Activated naive CD8-positive, alpha-beta T cell treated with anti-CD3 and anti-CD28 coated beads, Interleukin-2, amount 50 U/mL, for 24 hours (primary cell): Measurements from ENCODE around the gene CCL1.

Source experiments
- ATAC-seq: fragments of 150-1000 bp; cut with Tn5 transposase; one replicate; pipeline ENCODE4 v1.10.0; 2021
- DNase-seq: peaks from one replicate; pipeline ENCODE4 v3.0.0; 2021
- H3K27ac Mint-ChIP-seq: one replicate; pipeline ENCODE4 v1.8.0; 2021; ENCODE audit warnings: mild to moderate bottlenecking, mixed read lengths
- H3K27me3 Mint-ChIP-seq: one replicate; pipeline ENCODE4 v1.8.0; 2021; ENCODE audit warnings: mixed read lengths
- H3K36me3 Mint-ChIP-seq: one replicate; pipeline ENCODE4 v1.8.0; 2021; ENCODE audit warnings: low read depth, mixed read lengths
- H3K4me1 Mint-ChIP-seq: one replicate; pipeline ENCODE4 v1.8.0; 2021; ENCODE audit warnings: mixed read lengths
- H3K4me3 Mint-ChIP-seq: one replicate; pipeline ENCODE4 v1.8.0; 2021; ENCODE audit warnings: mild to moderate bottlenecking, moderate library complexity, mixed read lengths
- H3K9me3 Mint-ChIP-seq: one replicate; pipeline ENCODE4 v1.8.0; 2021; ENCODE audit warnings: mixed read lengths

CCL1 gene

DNA sequence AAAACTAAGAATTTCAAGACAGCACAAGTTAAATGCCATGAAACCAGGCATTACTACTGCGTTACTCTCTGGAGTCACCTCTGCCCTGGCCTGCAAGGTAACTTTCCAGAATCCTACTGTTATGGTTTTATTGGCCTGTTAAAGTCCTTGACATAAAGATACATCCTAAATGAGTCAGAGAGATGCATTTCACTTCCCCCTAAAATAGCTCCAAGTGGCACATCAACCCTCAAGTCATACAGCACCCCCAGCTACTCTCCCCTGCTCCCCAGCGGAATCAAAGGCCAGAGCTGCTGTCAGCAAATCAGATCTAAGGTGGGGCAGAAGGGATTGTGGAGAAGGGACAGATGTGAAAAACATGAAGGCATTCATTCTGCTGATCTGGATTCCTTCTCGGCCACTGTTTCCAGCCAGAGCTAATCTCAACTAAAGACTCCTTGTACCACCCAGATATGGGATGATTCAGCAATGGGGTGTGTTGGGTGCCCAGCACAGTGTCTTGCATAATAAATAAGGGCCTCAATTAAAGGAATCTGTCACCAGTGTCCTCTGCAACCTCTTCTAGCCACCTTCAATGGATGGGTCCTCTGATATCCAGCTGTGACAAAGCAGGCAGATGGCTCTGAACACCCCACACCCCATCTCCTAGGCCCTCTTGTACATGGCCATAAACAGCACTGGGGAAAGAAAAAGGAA is 8.5 kb upstream of the CCL1 start:
- Mint-ChIP-seq H3K27ac (no peak overlapping the region), H3K9me3 (no peaks in the 10 kb centered on the region)
- no peak for ATAC-seq

DNA sequence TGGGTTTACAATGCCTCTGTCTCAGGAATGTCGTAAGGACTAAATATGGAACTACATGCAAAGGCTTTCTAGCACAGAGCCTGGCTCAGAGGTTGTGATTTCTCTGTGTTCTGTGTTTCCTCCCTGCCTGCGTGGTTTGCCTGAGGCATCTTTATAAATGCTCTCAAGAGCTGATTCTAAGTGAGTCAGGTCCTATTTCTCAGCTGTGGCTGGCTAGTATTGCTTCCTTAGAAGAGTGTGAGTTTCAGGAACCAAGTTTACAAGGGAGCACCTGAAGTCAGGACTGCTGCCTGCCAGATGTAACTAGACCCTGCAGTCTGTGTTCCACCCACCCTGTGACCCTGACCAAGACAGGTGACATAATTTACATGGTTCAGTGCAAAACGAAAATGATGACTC is 8.0 kb upstream of the CCL1 start:
- H3K27ac Mint-ChIP-seq: no peak overlapping the region
- DNase-seq: no peak
- peak; percentile 57 for ATAC-seq
- H3K9me3 Mint-ChIP-seq: no peaks in the 10 kb centered on the region
- H3K4me1 Mint-ChIP-seq: peaks cover 24% of the 10 kb centered on the region
- no peak overlapping the region for H3K4me3 Mint-ChIP-seq
- H3K27me3 Mint-ChIP-seq: peaks cover 8% of the 10 kb centered on the region
- no peaks in the 10 kb centered on the region for H3K36me3 Mint-ChIP-seq

More for the DNA sequence above, 8.5 kb upstream of the CCL1 start:
- no peaks in the 10 kb centered on the region for H3K36me3 Mint-ChIP-seq
- DNase-seq: no peak
- peaks cover 20% of the 10 kb centered on the region for H3K4me1 Mint-ChIP-seq
- peaks cover 4% of the 10 kb centered on the region for H3K27me3 Mint-ChIP-seq
- H3K4me3 Mint-ChIP-seq: no peak overlapping the region

DNA sequence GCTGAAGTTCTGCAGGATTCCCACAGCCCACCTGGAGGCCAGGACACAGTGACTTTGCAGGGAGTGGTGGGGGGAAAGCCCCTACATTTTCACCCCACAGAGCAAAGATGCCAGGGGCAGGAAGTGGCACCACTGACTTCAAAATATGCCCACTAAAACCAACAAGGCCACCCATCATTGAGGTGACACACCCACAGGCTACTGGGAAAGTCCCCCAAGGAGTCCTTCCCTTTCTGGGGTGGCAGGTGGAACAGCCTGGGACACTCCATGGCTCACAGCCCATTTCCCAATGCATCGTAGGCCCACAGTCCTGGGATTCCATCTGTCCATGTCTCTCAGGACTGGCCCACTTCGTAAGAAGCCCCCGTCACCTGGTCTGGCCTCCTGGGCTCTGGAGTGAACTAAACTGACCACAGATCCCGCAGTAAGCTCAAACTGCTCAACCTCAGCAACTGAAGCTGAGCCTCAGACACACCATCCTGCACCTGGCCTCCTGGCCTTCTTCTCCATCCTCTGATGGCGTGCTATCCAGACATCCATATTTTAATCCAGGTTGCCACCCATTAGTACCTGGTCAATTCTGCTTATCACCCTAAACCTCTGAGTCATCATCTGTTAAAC is 7.5 kb upstream of the CCL1 start:
- ATAC-seq: no peak
- H3K4me1 Mint-ChIP-seq: peaks cover 27% of the 10 kb centered on the region

DNA sequence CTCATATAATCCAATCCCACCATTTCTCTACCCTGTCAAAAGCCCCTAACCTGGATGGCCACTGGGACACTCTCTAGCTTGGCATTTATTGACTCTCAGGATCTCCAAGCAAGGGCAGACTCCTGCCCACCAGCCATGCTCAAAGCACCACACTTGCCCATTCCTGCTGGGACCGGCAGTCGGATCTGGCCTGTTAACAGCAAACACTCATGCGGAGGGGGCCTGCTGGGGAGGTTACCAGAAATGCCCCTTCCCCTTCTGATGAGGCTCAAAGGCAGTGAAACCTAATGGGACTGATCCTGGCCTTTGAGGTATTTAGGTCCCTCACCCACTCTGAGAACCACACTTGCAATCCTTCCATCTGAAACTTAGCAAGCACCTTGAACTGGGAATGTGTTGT is 6.5 kb upstream of the CCL1 start:
- Mint-ChIP-seq H3K9me3 (no peaks in the 10 kb centered on the region), H3K27ac (no peak overlapping the region), H3K4me1 (peaks cover 31% of the 10 kb centered on the region), H3K27me3 (peaks cover 11% of the 10 kb centered on the region), H3K36me3 (no peaks in the 10 kb centered on the region), H3K4me3 (no peak overlapping the region)
- ATAC-seq: no peak
- DNase-seq: no peak

More for the DNA sequence above, 7.5 kb upstream of the CCL1 start:
- Mint-ChIP-seq H3K27me3 (peaks cover 8% of the 10 kb centered on the region), H3K36me3 (no peaks in the 10 kb centered on the region), H3K9me3 (no peaks in the 10 kb centered on the region), H3K4me3 (no peak overlapping the region), H3K27ac (no peak overlapping the region)
- no peak for DNase-seq

DNA sequence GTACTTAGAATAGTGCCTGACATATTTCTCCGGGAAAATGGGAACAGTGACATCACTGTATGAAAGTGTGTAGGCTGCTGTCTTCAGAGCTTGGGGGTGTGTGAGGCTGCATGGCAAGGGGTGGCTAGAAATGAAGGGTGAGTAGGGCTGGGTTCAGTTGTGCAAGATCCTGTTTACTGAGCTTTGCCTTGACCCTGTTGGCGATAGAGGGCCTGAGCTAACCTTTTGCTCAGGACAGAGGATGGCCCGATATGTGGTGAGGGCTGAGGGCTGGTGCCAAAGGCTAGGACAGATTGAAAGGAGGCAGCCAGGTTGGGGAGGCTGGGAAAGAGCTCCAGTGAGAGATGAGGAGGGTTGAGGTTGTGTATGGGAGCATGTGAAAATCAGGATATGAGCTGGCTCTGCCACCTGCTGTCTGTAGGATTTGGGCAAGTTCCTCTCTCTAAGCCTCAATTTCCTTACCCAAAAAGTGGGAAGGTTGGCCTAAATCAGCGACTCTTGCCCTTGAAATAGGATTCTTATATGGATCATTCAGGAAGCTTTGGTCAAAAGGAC is 6.0 kb upstream of the CCL1 start:
- H3K4me3 Mint-ChIP-seq: no peak overlapping the region
- H3K27me3 Mint-ChIP-seq: peaks cover 13% of the 10 kb centered on the region
- H3K4me1 Mint-ChIP-seq: peaks cover 31% of the 10 kb centered on the region
- ATAC-seq (no peak), DNase-seq (no peak)
- no peak overlapping the region for H3K27ac Mint-ChIP-seq
- no peaks in the 10 kb centered on the region for H3K9me3 Mint-ChIP-seq
- H3K36me3 Mint-ChIP-seq: no peaks in the 10 kb centered on the region

DNA sequence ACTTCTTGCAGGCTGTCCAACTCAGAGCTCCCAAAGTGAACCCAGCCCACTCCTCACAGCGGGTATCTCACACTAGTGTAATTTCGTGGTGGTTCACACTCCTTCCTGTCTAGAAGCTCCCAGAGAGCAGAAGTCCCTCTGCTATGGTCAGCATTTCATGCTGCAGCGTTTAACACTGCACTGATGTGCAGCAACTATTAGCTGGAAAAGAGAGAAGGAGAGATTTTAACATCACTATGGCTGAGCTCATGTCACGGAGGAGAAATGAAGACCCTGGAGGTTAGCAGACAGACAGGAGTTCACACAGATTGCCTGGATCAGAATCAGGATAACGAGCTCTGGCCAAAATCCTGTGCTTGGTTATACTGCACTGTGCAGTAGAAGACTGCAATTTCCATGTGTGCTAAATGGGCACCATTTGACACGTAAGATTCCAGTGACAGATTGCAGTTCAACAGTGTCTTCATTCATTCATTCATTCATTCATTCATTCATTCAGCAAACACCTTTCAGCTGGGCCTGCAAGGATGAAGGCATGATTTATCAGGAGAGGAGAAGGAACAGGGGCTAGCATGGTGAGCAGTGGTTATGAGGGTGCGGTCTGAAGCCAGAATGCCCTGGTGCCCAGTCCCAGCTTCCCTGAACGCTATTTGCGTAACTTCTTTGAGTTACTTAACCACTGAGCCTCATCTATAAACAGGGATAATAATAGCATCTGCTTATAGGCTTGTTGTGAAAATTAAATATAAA is 5.3 kb upstream of the CCL1 start:
- H3K4me1 Mint-ChIP-seq: peaks cover 31% of the 10 kb centered on the region
- peaks cover 15% of the 10 kb centered on the region for H3K27me3 Mint-ChIP-seq
- H3K36me3 Mint-ChIP-seq: no peaks in the 10 kb centered on the region
- H3K27ac Mint-ChIP-seq: no peak overlapping the region
- DNase-seq (no peak), ATAC-seq (no peak)
- no peak overlapping the region for H3K4me3 Mint-ChIP-seq
- no peaks in the 10 kb centered on the region for H3K9me3 Mint-ChIP-seq

DNA sequence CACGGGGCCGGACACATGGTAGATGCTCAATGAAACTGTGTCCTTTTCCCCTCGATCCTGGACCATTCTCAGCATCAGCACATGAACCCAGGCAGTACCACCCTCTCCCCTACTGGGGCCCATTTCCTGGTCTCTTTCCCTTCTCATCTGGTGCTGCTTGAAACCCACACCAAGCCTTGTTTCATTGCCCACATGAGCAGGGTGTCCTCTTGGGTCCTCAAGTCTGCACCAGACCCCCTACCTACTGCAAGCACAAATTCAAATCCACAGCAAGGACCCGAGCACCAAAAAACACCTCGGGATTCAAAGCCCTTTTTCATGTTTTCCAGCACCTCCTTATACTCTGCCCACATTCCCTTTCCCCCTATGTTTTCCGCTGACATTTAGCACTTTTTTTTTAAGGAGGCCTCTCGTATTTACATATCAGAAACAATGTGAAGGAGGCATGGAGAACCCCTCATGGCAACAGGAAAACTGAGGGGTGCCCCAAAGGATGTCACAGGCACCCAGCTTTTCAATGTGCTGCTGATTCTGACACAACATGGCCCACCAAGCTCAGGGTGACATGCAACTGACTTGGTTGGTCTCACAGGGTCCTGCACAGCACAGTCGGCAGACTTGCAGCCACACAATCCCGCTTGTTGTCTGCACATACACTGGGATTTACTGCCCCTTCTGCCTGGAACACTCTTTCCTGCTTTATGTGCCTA is 4.6 kb upstream of the CCL1 start:
- Mint-ChIP-seq H3K4me1 (peaks cover 35% of the 10 kb centered on the region), H3K27ac (no peak overlapping the region), H3K36me3 (no peaks in the 10 kb centered on the region), H3K4me3 (no peak overlapping the region), H3K27me3 (peaks cover 15% of the 10 kb centered on the region), H3K9me3 (no peaks in the 10 kb centered on the region)
- no peak for DNase-seq
- ATAC-seq: no peak

DNA sequence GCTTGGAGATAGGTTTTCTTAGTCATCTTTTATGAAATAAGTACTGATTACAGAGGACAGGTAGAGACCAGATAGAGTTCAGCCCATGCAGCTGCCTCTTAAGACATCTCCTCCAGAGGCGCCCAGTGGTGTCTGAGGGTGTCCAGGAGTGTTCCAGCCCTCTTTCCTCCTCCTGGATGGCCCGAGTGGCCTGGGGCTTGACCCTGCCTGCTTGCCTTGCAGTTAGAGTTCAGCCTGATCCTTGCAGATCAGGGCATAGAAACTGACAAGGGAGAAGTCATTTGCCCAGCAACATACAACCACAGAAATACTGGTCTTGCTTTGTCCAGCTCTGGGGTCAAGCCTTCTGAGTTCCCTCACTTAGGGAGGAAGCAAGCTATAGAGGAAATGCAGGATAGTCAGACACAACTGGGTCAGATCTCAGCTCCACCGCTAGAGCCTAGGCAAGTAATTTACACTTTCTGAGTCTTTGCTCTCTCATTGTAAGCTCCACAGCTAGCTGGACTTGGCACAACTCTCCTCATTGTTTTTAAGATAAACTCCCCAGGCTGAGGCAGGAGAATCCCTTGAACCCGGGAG is 3.6 kb upstream of the CCL1 start:
- DNase-seq (no peak), ATAC-seq (no peak)
- Mint-ChIP-seq H3K9me3 (no peaks in the 10 kb centered on the region), H3K4me1 (peaks cover 35% of the 10 kb centered on the region), H3K36me3 (no peaks in the 10 kb centered on the region), H3K4me3 (no peak overlapping the region), H3K27ac (no peak overlapping the region), H3K27me3 (peaks cover 19% of the 10 kb centered on the region)

DNA sequence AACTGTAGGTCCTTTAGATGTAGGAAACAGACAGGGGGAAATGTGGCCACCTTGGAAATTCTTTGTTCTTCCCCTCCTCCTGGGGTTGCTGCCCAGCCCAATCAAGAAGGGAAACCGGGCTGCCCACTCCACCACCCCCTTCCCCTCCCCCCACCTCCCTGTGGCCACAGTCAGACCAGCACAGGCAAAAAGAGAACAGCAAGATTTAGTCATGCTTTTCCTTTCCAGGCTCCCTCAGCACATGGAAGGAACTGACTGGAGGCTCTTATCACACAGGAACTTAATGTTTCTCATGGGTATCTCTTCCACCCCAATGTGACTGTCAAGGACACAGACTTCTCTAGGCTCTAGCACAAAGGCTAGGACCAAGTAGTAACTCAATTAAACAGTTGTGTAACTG is 3.0 kb upstream of the CCL1 start:
- ATAC-seq (no peak), DNase-seq (no peak)
- Mint-ChIP-seq H3K4me1 (peaks cover 31% of the 10 kb centered on the region), H3K27me3 (peaks cover 19% of the 10 kb centered on the region), H3K27ac (no peak overlapping the region), H3K4me3 (no peak overlapping the region), H3K9me3 (no peaks in the 10 kb centered on the region), H3K36me3 (no peaks in the 10 kb centered on the region)

DNA sequence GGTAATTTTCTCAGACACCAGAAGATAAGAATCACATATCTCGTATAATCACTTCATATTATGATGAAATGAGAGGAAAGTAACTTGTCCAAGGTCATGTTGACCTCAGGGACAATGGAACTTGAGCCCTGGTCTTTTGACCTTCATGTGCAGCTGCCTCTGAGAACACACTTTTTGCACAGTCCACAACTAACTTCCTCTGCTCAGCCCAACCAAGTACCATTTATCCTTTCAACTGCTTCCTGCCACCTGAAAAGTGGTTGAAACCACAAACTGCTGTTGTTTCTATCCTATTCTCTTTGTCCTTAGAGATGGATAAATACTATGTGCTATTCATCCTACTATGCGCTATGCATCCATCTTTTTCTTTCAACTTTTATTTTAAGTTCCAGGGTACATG is 2.3 kb upstream of the CCL1 start:
- Mint-ChIP-seq H3K9me3 (no peaks in the 10 kb centered on the region), H3K36me3 (no peaks in the 10 kb centered on the region), H3K27ac (no peak overlapping the region), H3K4me3 (no peak overlapping the region), H3K27me3 (peaks cover 19% of the 10 kb centered on the region), H3K4me1 (peaks cover 27% of the 10 kb centered on the region)
- ATAC-seq (no peak), DNase-seq (no peak)

DNA sequence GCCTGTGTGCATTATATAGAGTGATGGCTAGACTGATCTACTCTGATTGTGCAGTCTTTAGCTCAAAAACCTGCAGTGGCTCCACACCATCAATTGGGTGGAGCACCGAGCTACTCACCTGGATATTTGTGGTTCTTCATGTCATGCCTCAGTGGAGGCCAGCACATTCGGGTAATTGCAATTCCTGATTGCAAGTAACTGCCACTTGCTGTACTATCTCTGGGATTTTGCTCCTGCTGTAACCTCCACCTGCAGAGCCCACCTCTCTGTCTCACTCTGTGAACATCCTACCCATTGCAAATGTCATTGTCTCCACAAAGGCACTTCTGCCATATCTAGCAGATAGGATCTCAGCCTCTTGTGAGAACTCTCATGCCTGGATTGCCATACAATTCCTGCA is 1.7 kb upstream of the CCL1 start:
- DNase-seq (no peak), ATAC-seq (no peak)
- Mint-ChIP-seq H3K4me1 (peaks cover 21% of the 10 kb centered on the region), H3K27me3 (peaks cover 19% of the 10 kb centered on the region), H3K36me3 (no peaks in the 10 kb centered on the region), H3K9me3 (no peaks in the 10 kb centered on the region), H3K27ac (no peak overlapping the region), H3K4me3 (no peak overlapping the region)

DNA sequence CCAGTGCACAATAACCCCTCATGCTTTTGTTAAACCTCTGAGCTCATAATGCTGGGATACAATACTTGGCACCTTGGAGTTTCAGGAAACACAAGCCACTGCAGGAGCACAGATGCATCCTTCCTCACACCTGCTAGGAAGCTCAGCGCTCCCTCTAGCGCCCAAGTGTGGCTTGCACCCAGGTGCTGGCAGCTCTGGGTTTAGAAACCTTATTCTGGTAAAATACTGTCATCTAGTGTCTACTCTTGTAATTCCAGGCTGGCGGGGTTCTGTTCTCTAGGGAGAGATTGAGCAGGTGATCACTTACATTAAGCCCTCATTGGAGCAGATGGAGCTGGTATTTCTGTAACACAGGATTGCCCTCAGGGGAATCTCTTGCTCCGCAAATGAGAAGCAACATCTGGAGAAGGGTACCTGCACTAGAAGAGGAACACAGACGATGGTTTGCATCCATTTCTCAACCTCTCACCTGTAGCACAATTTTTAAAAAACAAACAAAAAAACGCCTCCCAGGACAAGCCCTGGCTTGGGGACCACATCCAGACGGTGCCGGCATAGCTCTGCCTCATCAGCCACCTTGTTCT is 1.5 kb downstream of the CCL1 start:
- no peaks in the 10 kb centered on the region for H3K9me3 Mint-ChIP-seq
- H3K27ac Mint-ChIP-seq: no peak overlapping the region
- H3K36me3 Mint-ChIP-seq: no peaks in the 10 kb centered on the region
- ATAC-seq (peak; percentile 77), DNase-seq (peak; percentile 80)
- H3K4me1 Mint-ChIP-seq: peaks cover 20% of the 10 kb centered on the region
- H3K4me3 Mint-ChIP-seq: no peak overlapping the region
- H3K27me3 Mint-ChIP-seq: peaks cover 19% of the 10 kb centered on the region

DNA sequence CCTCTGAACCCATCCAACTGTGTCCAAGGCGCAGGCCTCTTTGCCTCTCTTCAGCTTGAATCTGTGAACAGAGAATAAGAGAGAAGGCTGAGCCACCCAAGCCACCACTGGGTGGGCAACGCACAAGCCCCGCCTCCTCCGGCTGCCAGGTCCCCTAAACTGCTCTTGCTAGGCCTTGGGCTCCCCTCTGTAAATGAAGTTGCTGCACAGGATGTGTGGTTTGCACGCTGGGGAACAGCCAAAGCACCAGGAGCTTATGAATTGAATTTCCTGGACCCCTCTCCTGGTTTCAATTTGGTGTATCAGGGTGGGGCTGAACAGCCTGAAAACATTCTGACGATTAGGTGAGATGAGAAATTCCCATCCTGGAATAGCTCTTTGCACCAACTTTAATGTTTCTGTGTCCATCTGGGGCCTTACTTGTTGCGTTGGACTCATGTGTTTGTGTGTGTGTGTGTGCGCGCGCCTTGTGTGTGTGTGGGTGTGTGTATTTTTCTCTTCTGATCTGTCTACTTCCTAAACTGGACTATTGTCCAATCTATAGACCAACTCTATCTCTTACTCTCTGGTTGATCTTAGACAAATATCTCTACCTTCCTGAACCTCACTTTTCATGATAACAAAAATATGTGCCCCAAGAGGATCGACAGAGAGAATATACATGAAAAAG is 2.3 kb downstream of the CCL1 start:
- Mint-ChIP-seq H3K4me1 (peaks cover 15% of the 10 kb centered on the region), H3K27ac (no peak overlapping the region), H3K4me3 (no peak overlapping the region), H3K36me3 (no peaks in the 10 kb centered on the region), H3K27me3 (peaks cover 15% of the 10 kb centered on the region), H3K9me3 (no peaks in the 10 kb centered on the region)
- no peak for DNase-seq
- no peak for ATAC-seq
